ENCODE results near the gene FBF1.

FBF1 gene

DNA sequence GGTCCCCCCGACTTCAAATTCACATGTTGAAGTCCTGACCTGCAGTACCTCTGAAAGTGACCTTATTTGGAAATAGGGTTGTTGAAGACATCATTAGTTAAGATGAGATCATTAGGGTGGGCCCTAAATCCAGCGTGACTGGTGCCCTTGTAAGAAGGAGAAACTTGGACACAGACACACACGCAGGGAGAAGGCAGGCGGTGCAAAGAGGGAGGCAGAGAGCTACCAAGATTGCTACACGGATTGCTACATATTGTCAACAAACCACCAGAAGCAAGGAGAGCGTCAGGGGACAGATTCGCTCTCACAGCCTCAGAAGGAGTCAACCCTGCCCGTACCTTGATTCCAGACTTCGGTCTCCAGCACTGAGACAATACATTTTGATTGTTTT is 78.9 kb downstream of the FBF1 start:
- H3K4me3 ChIP-seq (ENCODE audit: low read depth, low read length) = no peak overlapping the region
- TF ChIP-seq, protein P1, sequence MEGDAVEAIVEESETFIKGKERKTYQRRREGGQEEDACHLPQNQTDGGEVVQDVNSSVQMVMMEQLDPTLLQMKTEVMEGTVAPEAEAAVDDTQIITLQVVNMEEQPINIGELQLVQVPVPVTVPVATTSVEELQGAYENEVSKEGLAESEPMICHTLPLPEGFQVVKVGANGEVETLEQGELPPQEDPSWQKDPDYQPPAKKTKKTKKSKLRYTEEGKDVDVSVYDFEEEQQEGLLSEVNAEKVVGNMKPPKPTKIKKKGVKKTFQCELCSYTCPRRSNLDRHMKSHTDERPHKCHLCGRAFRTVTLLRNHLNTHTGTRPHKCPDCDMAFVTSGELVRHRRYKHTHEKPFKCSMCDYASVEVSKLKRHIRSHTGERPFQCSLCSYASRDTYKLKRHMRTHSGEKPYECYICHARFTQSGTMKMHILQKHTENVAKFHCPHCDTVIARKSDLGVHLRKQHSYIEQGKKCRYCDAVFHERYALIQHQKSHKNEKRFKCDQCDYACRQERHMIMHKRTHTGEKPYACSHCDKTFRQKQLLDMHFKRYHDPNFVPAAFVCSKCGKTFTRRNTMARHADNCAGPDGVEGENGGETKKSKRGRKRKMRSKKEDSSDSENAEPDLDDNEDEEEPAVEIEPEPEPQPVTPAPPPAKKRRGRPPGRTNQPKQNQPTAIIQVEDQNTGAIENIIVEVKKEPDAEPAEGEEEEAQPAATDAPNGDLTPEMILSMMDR (IDR thresholded peaks at IDR 0.05; ENCODE audit: borderline replicate concordance, insufficient read depth, low read depth, low read length) = no peak

All from GM12875 (cell line).